ENCODE results near the gene GPR75. TPM values are rescaled to one million over a fixed set of nuclear protein-coding genes. Genes with fewer than 3 reads are reported as not detected.

GPR75 gene
- total and polyA plus RNA-seq, 4 donors, result 0.71 to 2.8 (median 1.1) TPM

- Histone ChIP-seq H3K4me3 (no peak overlapping the region), H3K27me3 (ENCODE audit: control insufficient read depth in 3 of 3, insufficient read depth in 3 of 3, low read length in 2 of 3) (no peaks in the 10 kb centered on the region), H3K36me3 (ENCODE audit: control insufficient read depth in 4 of 4, insufficient read depth in 4 of 4, low read length in 4 of 4) (peaks cover 9 to 31% (median 15%) of the 10 kb centered on the region in 4 donors), H3K9ac (ENCODE audit: insufficient read depth in 1 of 2, low read length in 2 of 2) (no peak overlapping the region), H3K4me1 (ENCODE audit: control insufficient read depth in 5 of 5, insufficient read depth in 5 of 5, low read length in 5 of 5) (no peaks in the 10 kb centered on the region), H3K27ac (ENCODE audit: low read depth in 1 of 2, low read length in 1 of 2) (no peak overlapping the region), H3K9me3 (ENCODE audit: control insufficient read depth in 4 of 4, insufficient read depth in 3 of 4, low read length in 3 of 4) (no peaks in the 10 kb centered on the region)
- ATAC-seq (ENCODE audit: insufficient read depth, low FRiP score) (no peak), DNase-seq (no peak)
- WGBS, 2 donors, result 97 to 99% methylated on average over 2 of the region's 2 CpGs
- no peak for TF ChIP-seq CTCF (IDR thresholded peaks at IDR 0.05; ENCODE audit: control extremely low read depth, extremely low read depth)
Observed at GRCh38 chr2:53881360-53881759, 21.6 kb upstream of the GPR75 start.

GRCh38 chr2:53880756-53881155, 21.0 kb upstream of the GPR75 start:
- DNase-seq (no peak), ATAC-seq (ENCODE audit: insufficient read depth, low FRiP score) (no peak)
- Histone ChIP-seq H3K9me3 (ENCODE audit: control insufficient read depth in 4 of 4, insufficient read depth in 3 of 4, low read length in 3 of 4) (no peaks in the 10 kb centered on the region), H3K27me3 (ENCODE audit: control insufficient read depth in 3 of 3, insufficient read depth in 3 of 3, low read length in 2 of 3) (no peaks in the 10 kb centered on the region), H3K4me1 (ENCODE audit: control insufficient read depth in 5 of 5, insufficient read depth in 5 of 5, low read length in 5 of 5) (no peaks in the 10 kb centered on the region), H3K27ac (ENCODE audit: low read depth in 1 of 2, low read length in 1 of 2) (no peak overlapping the region), H3K4me3 (no peak overlapping the region), H3K9ac (ENCODE audit: insufficient read depth in 1 of 2, low read length in 2 of 2) (no peak overlapping the region), H3K36me3 (ENCODE audit: control insufficient read depth in 4 of 4, insufficient read depth in 4 of 4, low read length in 4 of 4) (peaks cover 9 to 31% (median 15%) of the 10 kb centered on the region in 4 donors)
- 90 to 99% methylated on average over 3 of the region's 3 CpGs for WGBS, 2 donors
- no peak for TF ChIP-seq CTCF (IDR thresholded peaks at IDR 0.05; ENCODE audit: control extremely low read depth, extremely low read depth)

GRCh38 chr2:53877556-53877955, 17.8 kb upstream of the GPR75 start:
- DNase-seq, result no peak
- no peak for ATAC-seq (ENCODE audit: insufficient read depth, low FRiP score)

More at GRCh38 chr2:53877556-53877955, 17.8 kb upstream of the GPR75 start:
- no peaks in the 10 kb centered on the region for H3K9me3 ChIP-seq (ENCODE audit: control insufficient read depth in 4 of 4, insufficient read depth in 3 of 4, low read length in 3 of 4)
- WGBS, 2 donors, result 98 to 99% methylated on average over 2 of the region's 2 CpGs
- H3K4me1 ChIP-seq (ENCODE audit: control insufficient read depth in 5 of 5, insufficient read depth in 5 of 5, low read length in 5 of 5), result no peaks in the 10 kb centered on the region
- no peak overlapping the region for H3K9ac ChIP-seq (ENCODE audit: insufficient read depth in 1 of 2, low read length in 2 of 2)
- no peak for TF ChIP-seq CTCF (IDR thresholded peaks at IDR 0.05; ENCODE audit: control extremely low read depth, extremely low read depth)
- H3K36me3 ChIP-seq (ENCODE audit: control insufficient read depth in 4 of 4, insufficient read depth in 4 of 4, low read length in 4 of 4), result peaks cover 7 to 29% (median 19%) of the 10 kb centered on the region in 4 donors
- no peak overlapping the region for H3K4me3 ChIP-seq
- no peaks in the 10 kb centered on the region for H3K27me3 ChIP-seq (ENCODE audit: control insufficient read depth in 3 of 3, insufficient read depth in 3 of 3, low read length in 2 of 3)
- H3K27ac ChIP-seq (ENCODE audit: low read depth in 1 of 2, low read length in 1 of 2), result no peak overlapping the region
